GM21526 (cell line): ENCODE results near the gene MRGPRE.
"Not testable (repeated sequence)": the region's sequence is repeated elsewhere in the genome, so short reads cannot be mapped to it uniquely, and the experiment has no call there.

Experiments used
- ATAC-seq: cut with Tn5 transposase; IDR thresholded peaks from one replicate; pipeline ENCODE4 v1.9.1; 2021; ENCODE audit warnings: moderate library complexity; ENCODE audit not compliant: unreplicated experiment, low FRiP score

The MRGPRE gene, protein sequence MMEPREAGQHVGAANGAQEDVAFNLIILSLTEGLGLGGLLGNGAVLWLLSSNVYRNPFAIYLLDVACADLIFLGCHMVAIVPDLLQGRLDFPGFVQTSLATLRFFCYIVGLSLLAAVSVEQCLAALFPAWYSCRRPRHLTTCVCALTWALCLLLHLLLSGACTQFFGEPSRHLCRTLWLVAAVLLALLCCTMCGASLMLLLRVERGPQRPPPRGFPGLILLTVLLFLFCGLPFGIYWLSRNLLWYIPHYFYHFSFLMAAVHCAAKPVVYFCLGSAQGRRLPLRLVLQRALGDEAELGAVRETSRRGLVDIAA

DNA sequence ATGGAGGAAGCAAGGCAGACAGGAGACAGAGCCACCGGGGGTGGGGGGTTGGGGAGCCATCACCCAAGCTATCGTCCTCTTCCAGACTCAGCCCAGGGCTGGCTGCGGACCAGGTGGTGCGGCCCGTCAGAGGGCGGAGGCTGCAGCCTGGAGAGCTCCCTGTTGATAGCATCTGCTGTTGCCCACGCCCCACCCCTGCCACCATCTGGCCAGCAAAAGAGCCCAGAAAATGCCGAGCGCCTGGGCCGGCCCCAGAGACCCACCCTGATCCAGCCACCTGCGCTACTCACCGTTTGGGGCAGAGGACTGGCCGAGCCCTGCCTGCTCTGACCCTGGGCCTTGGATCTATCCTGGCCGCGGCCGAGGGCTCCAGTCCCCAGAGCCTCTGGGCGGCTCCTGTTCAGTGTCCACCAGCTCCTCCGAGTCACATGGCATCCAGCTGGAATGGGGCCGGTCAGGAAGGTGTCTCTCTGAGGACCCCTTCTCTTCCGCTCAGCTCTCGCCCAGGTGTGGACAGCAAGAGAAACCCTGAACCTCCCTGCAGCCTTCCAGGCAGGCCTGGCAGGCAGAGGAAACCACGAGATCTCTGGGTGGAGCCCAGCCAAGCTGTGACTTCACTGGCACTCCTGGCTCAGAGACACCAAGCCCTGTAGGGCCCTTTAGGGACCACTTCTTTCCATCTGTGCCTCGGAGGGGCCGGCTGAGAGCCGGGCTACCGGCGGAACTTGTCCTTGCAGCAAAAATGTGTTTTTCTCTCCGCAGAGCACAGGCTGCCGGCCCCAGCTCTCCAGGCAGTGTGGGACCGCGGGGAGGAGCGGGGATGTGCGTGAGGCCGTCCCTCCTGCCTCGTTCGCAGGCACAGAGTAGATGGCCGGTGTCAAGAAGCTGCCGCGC is at the start of gene MRGPRE:
Gene MRGPRE, minus strand, starts transcription at position 567 of the 894 bp plus-strand sequence. CDS start 3,618 bp downstream, outside the sequence.
- ATAC-seq = no peak

DNA sequence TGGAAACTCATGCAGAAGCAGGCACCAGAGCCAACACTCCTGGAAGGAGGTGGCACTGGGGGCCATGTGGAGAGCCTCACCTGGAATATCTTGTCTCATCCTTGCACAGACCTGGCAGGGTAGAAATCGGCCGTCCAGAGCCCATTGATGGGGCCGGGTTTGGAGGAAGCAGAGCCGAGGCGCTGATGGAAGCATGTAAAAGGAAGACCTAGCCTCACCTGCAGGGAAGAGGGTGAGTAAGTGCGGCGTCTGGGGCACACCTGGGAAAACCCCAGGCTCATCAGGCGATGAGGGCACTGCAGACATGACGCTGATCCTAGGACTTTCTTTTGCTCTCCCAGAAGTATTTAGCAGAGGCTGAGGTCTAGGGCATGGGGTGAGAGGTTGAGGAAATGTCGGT is 48.9 kb upstream of the MRGPRE start:
- not testable (repeated sequence) for ATAC-seq

DNA sequence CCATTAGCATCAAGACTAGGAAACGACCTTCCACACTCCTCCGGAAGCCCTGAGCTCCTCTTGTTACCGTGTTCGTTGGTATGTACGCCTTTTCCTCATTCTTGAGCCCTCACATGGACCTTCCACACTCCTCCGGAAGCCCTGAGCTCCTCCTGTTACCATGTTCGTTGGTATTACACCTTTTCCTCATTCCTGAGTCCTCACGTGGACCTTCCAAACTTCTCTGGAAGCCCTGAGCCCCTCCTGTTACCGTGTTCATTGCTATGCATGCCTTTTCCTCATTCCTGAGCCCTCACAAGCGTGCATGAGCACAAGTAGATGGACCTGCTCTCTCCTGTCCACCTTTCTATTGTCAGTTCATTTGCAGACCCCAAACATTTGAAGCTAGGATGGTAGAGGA is 48.4 kb upstream of the MRGPRE start:
- not testable (repeated sequence) for ATAC-seq

DNA sequence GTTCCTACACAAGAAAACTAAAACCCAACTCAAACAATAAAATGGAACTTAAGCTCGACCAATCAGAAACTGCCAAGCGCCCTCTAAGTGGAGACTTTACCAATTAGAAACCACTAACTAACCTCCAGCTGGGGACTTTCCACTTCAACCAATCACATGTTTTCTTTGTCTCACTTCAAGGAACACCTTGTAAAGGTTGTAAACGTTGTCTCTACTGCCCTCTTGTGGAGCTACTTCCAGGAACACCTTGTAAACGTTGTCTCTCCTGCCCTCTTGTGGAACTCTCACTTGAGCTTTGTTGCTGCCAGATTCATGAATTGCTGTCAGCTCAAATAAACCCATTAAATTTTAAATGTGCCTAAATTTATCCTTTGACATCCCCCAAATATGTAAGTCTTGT is 46.7 kb upstream of the MRGPRE start:
- ATAC-seq = not testable (repeated sequence)

DNA sequence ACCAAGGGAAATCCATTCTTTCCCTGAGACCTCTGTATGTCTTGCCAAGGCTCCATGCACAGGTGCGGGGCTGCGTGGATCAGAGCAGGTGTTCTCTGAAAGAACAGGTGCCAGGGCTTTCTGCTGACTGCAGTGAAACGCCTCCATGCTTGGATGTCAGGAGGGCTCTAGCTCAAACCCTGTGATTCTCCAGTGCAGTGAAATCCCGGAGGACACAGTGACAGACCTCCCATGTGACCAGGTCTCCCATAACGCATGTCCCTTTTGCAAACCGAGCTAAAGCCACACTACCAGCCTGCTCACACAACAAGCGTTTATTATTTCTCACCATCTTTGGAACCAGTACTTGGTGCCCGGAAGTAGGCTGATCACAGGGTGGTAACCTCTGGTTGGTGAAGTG is 41.4 kb upstream of the MRGPRE start:
- not testable (repeated sequence) for ATAC-seq

DNA sequence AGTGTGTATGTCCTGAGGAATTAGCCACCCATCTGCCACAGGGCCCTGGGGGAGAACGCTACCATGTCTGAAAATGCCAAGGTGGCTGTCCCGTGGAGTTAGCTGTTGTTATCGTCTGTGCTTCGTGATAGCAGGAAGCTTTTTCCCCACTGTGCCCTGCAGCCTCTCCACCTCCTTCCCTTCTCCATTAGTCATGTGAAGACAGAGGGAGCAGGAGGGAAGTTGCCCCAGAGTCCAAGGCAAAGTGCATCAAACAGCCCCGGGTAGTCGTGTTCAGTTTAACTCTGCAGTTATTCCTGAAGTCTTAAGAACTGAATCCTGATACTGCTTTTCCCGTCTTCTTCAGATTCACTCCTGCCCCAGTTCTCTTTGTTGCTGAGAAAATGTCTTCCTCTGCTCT is 30.3 kb upstream of the MRGPRE start:
- not testable (repeated sequence) for ATAC-seq

DNA sequence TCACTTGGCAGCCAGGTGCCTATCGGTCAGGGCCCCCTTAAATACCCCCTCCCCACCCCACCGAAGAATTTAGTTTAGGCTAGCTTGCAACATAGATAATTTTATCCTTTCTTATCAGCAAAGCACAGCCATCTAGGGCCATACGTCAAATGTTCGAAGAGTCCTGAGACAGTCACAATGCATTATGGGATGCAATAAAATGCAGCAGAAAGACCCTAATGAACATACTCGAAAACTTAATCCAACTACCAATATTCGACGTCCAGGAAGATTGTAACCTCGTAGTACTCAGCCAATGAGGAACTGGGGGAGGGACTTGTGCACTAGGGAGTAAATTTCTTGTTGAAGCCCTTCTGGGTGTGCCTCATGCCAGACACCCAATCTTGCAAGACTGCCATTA is 29.6 kb upstream of the MRGPRE start:
- not testable (repeated sequence) for ATAC-seq

DNA sequence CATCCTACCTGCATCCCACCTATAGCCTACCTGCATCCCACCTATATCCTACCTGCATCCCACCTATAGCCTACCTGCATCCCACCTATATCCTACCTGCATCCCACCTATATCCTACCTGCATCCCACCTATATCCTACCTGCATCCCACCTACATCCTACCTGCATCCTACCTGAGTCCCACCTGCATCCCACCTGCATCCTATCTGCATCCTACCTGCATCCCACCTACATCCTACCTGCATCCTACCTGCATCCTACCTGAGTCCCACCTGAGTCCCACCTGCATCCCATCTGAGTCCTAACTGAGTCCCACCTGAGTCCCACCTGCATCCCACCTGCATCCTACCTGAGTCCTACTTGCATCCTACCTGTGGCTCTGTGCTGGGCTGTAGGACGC is 25.3 kb upstream of the MRGPRE start:
- ATAC-seq = not testable (repeated sequence)

DNA sequence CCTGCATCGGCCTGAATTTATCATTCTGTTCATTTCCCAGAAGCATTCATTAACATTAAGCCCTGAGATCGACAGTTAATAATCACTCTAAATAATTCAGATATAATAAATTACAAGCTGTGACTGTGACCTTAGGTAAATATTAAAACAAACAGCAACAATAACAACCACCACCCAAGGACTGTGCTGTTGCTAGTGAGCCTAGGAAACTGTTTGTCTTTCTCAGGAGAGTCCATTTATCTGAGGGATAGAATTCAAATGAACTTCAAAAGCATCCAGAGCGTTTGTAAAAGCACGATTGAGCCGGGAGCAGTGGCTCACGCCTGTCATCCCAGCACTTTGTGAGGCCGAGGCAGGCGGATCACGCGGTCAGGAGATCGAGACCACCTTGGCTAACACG is 23.0 kb upstream of the MRGPRE start:
- ATAC-seq = not testable (repeated sequence)

DNA sequence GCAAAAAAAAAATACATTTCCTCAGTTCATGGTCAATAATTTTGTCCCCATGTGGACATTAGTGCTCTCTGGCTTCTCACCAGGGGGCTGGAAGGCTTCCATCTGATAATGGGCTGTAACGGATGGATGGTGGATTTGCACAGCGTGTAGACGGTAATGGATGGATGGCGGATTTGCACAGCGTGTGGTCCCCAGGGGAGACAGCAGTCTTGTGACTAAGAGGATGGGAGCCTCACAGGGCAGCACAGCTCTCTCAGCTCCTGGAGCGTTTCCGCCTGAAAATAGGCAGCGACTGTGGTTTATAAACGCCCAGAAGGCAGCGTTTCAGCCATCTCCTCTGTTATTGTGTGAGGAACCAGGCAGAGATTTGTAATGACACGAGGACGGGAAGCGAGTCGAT is 22.6 kb upstream of the MRGPRE start:
- ATAC-seq = not testable (repeated sequence)

DNA sequence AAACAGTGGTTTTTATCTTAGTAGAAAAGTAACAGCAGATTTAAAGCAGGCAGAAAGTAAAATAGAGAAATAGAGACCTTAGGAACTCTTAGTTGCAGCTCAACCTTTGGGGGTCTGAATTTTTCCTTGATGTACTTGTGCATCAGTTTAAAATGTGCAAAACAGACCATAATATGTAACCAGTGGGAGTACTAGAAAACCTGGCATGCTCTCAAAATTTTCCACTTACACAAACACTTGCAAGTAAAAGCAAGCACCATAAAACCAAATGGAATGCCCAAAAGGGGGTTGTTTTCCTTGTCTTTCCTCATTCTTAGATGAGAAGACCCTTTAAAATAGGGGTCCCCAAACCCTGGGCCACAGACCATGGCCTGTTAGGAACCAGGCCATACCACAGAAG is 12.9 kb upstream of the MRGPRE start:
- no peak for ATAC-seq

DNA sequence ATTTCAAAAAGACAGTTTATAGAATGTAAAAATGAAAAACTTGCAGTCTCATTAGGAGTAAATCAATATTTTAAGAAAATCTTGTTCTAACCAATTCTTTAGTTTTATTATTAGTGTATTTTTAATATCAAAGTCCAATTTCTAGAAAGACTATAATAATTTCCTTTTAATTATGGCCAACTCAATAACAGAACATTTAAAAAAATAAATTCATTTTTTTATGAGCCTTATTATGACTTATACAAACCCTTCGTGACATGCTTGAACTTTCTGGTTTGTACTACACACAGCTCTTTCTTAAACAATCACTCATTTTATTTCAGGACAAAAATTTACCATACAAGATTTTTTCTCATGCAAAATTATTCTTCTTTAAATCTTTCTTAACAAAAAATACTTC is 11.7 kb upstream of the MRGPRE start:
- ATAC-seq = no peak

DNA sequence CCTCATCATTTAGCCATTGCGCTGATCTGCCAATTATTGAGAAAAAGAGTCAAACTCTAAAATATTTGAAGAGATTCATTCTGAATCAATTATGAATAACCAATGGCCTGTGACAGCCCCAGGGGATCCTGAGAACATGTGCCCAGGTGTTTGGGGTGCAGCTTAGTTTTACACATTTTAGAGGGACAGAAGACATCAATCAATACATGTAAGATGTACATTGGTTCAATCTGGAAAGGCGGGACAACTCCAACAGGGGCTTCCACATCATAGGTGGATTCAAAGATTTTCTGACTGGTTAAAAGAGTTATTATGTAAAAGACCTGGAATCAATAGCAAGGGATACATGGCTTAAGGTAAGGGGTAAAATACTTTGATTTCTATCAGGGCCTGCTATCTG is 4.9 kb upstream of the MRGPRE start:
- ATAC-seq = no peak

DNA sequence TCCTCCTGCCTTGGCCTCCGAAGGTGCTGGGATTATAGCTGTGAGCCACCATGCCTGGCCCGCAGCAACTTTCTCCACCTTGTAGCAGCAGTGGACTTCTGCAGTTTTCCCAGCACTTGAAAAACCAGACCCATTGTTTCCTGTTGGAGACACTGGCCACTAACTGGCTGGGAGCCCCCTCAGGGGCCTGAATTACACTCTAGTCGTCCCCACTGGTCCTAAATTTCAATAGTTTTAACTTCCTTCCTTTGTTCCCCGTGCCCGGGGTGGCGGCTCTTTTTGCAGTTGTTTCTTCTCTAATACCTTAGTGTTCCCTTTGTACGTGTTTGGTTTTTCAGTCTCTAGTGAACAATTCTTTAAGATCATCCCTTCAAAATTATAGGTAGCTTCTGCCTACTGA is 2.6 kb upstream of the MRGPRE start:
- ATAC-seq = no peak

DNA sequence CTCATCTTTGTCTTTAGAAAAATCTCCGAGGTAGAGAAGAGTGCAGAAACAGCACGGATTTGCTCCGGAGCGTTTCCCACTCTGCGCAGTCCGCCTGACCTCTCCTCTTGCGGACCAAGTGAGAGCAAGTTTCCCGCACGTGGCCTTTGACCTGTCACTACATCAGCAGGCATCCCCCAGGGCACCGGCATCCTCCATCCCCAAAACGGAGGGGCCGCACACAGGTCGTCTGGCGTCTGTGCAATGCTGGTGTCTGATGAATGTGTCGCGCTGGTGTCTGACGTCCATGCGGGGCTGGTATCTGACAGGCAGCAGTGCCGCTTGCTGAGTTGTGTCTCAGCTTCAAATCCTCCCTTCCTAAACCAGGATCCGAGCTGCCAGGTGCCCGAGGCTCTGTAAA is 739 bp upstream of the MRGPRE start:
- no peak for ATAC-seq

DNA sequence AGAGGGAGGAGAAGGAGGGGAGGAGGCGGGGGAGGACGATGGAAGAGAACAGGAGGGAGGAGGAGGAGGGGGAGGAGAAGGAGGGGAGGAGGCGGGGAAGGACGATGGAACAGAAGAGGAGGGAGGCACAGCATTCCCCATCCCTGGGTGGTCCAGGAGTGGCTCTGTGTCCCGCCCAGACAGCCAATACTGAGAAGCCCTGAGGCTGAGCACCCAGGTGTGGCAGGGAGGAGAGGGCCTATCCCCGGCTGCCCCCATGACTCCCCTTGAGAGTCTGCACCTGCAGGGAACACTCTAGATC is 717 bp downstream of the MRGPRE start:
- ATAC-seq = no peak

DNA sequence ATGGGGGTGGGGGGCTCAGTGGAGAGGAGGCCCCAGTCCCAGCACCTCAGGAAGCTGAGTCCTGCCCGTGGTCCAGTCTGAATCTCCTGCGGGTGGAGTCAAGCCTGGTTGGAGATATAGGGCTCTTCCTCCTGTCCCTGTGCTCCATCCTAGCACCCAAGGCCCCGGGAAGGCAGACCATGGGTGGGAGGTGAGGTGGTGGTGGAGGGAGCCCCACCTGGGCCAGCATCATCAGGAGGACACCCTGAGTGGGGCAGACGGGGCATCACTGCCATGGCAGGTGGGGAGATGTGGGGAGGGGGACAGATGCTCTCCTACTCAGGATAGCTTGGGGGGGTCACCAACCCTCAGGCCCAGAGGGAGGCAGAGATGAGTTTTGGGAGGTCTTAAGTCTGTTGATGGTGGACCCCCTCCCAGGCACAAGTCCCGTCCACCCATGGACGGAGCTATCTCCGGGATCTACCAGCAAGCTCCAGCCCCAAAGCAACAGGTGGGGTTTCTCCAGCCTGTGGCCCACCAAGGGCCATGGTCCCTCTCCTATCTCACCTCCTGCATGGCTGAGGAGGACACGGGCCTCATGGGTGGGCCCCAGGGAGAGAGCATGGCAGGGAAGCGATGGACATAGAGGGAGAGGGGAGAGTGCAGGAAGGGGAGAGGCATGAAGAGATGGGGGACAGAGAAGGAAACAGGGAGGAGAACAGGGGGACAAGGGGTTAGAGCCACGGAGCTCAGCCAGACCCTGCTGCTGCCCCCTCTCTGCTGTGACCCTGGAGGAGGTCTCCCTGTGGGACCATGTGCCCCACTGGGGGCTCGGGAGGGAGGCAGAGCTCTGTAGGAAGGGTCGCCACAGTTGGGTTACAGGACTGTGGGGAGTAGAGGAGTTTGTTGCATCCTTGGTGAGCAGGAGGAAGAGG is 1.3 kb downstream of the MRGPRE start:
- ATAC-seq = no peak

DNA sequence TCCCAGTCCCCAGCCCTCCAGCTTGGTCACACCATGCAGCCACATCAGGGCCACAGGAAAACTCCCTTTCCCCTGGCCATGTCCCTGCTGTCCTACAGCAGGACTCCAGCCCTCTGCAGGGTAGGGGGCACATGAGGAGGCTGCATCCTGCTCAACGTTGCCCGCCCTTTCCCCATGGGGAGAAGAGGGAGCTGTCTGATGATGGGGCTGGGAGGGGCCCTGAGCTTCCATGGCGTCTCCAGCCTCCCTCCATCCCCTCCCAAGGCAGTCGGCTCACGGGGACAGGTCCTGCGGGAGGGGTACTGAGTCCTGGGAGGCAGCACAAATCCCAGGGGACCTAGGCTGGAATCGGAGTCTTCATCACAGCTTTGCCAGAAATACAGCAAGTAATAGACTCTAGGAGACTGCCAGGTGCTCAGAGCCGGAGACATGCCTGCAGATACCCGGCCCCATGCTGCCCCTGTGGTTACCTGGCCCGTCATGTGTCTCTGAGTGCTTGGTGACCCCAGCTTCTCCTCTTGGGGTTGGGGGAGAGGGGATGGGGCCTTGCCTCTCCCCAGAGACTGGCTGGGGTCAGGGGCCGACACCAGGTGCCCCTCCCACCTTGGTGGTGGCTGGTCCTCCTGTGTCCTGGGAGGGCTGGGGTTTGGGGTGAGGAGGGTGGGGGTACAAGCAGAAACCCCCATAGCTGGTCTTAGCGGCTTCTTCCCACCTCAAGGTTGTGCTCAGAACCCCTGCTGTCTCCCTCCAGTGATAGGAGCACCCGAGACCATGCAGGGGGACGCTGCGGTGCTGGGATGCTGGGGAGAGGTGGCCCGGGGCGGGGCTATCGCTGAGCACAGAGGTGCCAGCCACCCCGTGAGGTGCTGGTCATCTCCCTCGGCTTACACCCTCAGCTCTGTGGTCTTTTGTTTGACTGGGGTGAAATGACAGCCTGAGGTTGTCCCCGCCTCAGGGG is 2.3 kb downstream of the MRGPRE start:
- no peak for ATAC-seq

DNA sequence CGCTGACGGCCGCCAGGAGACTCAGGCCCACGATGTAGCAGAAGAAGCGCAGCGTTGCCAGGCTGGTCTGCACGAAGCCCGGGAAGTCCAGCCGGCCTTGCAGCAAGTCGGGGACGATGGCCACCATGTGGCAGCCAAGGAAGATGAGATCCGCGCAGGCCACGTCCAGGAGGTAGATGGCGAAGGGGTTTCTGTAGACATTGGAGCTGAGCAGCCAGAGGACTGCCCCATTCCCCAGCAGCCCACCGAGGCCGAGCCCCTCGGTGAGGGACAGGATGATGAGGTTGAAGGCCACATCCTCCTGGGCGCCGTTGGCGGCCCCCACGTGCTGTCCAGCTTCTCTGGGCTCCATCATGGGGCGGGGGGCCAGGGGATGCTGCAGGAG is 3.8 kb downstream of the MRGPRE start:
- ATAC-seq = no peak
